GM18951 (cell line): ENCODE data around the gene CPM.

Source experiments
- POLR2A ChIP-seq: IDR thresholded peaks from 4 replicates; pipeline ENCODE4 v1.6.1; 2011; ENCODE audit warnings: mild to moderate bottlenecking; ENCODE audit not compliant: insufficient read length, insufficient read depth; ENCODE audit errors: extremely low read depth
- in situ Hi-C: fragments of 300-500 bp; cut with MboI; formaldehyde crosslinking; loops from one replicate; pipeline ENCODE4 v1.12.0; 2022; ENCODE audit warnings: low sequenced_read_pairs, mixed read lengths, inconsistent platforms; ENCODE audit not compliant: unreplicated experiment

The CPM gene

DNA sequence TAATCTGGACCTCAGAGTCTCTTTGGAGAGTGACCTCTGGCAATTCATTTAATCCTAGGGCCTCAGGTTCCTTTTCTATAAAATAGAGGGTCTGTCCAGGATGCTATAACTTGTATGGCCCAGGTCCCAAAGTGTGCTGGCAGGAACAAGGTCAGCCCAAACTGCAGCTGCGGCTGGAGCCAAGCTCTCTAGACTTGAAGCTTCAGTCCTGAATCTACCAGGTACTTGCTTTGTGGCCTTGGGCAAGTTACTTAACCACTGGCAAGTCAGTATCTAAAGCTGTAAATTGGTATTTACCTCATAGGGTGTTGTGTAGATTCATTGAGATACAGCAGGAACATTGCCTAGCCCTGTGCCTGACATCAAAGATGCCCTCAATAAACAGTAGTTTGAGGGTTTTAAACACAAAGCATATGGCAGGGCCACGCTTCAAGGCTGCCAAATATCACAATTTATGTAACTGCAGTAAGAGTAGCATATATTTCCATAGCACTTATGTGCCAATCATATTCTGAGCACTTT is 21.7 kb downstream of the CPM start:
- no peak for TF ChIP-seq POLR2A
- in situ Hi-C loops = no loop called here

DNA sequence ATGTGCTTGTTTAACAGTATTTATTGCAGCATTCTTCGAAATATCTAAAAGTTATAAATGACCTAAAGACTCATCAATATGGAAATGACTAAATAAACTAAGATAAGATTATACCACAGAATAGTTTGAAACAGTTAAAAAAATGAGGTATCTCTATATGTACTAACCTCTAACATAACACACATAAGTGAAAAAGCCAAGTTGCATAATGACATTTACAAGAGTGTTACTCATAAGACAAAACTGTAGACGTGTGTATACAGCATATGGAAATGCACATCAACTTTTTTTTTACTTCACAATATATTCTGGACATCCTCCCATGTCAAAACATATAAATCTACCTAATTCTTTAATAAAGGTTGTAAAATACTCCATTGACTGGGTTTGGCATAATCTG is 22.8 kb downstream of the CPM start:
- no peak for TF ChIP-seq POLR2A
- in situ Hi-C loops = no loop called here

DNA sequence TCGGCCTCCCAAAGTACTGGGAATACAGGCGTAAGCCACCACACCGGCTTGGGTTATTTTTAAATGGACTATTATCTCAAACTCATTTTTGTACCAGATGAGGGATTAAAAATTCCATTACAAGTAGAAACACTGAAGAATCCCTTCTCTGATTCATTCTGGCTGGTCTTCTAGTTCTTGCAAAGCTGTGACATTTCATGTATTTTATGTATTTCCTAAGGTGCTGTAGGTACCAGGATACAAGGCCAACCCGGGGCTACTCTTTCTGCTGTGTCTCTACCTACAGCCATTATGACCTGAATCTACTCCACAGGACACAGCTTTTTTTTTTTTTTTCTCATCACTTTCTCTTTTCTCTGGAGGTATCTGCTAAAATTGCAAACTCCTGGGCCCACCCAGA is 24.9 kb downstream of the CPM start:
- in situ Hi-C loops = no loop called here
- no peak for TF ChIP-seq POLR2A

- TF ChIP-seq POLR2A = no peak
- in situ Hi-C loops = no loop called here
Measured at GRCh38 chr12:68905733-68906132, 27.2 kb downstream of the CPM start.

GRCh38 chr12:68904351-68904962 is 28.5 kb downstream of the CPM start:
- in situ Hi-C loops = no loop called here
- TF ChIP-seq POLR2A = no peak

DNA sequence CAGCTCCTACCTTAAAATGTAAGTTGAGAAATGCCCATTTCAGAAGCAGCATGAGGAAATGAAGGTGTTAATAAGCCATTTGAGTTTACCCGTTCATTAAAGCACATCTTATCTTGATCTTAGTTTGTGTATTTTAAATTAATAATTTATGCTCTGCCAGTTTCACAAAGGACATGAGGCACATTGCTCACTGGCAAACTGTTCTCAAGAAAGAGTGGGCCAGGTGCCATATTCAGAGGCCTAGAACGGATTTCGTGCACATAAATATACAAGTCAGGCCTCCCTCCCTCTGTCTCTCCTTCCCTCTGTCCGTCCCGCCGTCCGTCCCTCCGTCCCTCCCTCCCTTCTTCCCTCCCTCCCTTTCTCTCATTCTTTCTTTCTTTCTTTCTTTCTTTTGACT is 29.5 kb downstream of the CPM start:
- TF ChIP-seq POLR2A = no peak
- in situ Hi-C loops = no loop called here

GRCh38 chr12:68901551-68901950 is 31.4 kb downstream of the CPM start:
- no peak for TF ChIP-seq POLR2A
- in situ Hi-C loops = no loop called here

DNA sequence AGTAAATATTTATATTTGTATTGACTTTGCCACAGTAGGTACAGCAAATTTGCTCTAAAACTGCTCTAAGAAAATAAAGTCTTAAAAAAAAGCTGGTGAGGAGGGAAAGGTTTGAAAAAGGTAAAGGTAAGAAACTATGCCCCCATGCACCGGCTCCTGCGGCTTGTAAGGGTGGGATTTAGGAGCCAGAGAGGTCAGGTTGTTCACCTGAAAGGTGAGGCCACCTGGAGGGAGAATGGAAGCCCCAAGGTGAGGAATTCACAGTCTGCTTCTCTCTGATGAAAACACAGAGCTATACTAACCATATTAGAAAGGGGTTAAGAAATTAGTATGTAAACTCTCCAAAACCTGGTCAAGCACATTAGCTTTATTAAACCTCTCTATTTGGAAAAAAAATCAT is 31.8 kb downstream of the CPM start:
- TF ChIP-seq POLR2A = no peak
- in situ Hi-C loops = no loop called here

- TF ChIP-seq POLR2A = no peak
- in situ Hi-C loops = no loop called here
Measured at GRCh38 chr12:68900241-68900640, 32.7 kb downstream of the CPM start.

DNA sequence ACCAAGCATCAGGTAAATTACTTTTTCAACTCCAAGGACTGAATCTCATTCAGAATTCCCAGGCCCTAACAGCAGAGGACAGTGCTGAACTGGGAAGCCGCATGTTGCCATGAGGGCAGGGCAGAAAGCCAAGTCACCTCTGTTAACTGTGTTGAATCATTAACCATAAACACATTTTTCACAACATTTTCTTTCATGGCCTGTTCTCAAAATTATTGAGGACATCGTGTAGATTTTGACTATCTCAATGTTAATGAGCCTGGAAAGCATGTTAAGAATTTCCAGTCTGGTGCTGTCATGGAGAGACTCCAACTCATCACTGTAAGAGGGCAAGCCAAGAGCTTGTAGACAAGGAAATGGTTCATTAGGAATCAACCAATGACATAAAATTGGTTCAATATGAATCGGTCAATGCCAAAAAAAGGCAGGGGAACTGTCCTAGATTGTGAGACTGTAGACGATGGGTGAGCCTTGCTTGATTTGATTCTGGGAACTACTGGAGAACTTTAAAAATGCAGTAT is 33.7 kb downstream of the CPM start:
- in situ Hi-C loops = no loop called here
- TF ChIP-seq POLR2A = no peak

DNA sequence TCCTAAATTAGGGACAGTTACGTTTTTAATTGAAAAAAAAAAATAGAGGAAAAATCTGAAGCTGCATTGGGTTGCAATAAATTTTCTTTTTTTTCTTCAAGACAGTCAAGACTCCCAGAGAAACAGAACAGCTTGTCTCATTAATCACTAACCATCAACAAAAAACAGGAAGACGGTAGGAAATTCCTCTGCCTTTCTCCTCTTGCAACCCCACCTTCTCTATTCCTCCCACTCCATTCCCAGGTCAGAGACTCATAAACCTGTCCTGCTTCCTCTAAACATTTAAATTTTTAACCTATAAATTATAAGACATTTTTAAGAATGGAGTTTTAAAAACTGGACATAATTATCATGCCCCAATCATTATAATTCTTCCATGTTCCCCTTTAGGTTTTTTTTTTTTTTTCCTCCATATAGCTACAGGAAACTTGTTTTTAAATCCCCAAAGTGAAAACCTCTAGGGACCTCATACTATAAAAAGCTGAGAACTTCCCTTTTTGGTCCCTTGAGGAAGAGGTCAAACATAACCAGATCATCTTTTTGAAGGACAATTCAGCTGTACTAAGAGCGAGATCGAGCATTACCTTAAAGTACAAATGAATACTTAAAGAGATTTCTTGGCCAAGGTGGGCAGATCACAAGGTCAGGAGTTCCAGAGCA is 36.0 kb downstream of the CPM start:
- no peak for TF ChIP-seq POLR2A
- in situ Hi-C loops = no loop called here

GRCh38 chr12:68894276-68894855 is 38.6 kb downstream of the CPM start:
- no peak for TF ChIP-seq POLR2A
- in situ Hi-C loops = no loop called here

DNA sequence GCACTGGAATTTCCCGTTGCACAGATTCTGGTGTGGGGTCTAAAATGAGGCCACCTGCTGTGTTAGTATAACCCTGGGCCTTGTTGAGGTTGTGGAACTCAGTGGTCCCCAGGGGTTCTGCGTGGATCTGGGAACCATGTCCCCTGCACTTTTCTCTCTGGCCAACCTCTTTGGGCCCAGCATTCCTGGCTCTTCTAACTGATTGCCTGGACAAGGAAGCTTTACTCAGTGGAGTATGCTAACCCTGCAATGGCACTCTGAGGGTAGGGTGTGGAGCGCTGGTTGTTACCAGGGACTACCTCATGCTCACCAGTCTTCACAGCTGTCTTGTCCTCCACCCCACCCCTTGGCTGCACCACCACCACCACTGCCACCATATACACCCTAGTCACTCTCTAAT is 39.2 kb downstream of the CPM start:
- no peak for TF ChIP-seq POLR2A
- in situ Hi-C loops = no loop called here

DNA sequence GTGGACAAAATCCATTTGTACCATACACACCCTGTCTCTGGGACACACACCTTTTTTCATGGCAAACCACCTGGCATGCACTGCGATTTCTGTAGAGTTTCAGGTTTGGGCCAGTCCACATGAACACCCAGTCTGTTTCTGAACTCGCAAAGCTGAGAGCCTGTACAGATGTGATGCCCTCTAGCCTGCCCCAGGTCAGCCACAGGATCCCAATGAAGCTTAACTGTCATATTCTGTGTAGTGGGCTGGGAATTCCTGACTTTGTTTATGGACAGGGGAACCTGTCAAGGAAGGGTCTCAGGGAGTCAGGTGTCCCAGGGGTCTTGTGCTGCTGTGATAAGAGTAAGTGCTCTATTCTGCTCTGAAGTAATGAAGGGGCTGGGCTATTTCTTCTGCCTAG is 39.8 kb downstream of the CPM start:
- TF ChIP-seq POLR2A = no peak
- in situ Hi-C loops = no loop called here
